NCI-H446 (cell line): Measurements from ENCODE around the gene ESYT1.

Experiments
- DNase-seq, 2 experiments: peaks; one replicate each; lab custom pipeline; 2025; lab: John Stamatoyannopoulos, UW

The ESYT1 gene

DNA sequence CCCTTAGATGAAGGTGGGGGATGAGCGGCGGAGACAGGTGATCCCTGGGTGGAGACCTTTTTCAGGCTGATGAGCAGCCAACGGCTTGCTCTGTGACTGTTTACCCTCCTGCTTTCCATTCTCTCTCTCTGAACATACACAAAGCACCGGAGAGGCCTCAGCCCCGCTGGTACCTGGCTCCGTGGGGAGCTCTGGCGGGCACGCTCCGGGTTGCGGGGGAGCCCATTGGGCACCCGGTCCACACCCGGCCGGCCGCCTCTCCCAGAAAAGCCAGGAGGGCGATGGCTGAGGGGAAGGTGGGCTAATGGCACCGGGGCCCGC lies 60.7 kb downstream of the ESYT1 start:
- DNase-seq = no peak

DNA sequence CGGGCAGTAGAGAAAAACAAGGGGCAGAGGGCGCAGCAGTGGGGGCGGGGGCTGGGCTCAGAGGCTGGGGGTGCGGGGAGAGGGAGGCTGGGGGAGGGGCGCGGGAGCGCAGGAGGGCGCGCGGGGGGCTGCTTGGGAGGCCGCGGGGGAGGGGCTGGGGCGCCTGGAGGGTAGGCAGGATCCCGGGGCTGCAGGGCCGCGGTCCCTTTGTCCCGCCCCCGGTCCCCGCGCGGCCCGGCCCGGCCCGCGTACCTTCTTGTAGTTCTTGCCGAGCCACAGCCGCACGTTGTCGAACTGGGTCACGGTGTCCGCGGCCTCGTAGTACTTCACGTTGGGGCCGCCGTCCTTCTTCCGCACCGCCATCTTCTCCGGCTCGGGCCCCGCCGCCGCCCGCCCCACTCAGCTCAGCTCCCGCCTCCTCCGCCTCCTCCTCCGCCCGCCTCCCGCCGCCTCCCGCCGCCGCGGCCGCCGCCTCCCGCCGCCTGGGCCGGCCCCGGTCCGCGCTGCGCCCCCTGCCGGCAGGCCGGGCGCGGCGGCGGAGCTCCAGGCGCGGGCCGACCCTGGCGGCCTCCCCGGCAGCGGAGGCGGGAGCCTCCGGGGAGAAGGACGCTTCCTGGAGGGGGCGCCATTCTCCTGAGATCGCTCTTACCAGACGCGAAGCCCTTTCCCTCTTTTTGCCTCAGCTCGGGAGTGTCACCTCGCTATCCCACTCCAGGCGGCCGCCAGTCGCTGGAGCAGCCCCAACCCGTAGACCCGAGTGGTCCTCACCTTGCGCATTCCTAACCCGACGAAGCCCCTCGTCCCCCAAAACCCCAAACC lies 61.2 kb downstream of the ESYT1 start, which contains the start of gene SMARCC2:
Gene SMARCC2 (minus strand): TSS at position 385 of the 819 bp plus-strand sequence. CDS start 22 bp downstream, at position 363.
- peak; percentile 49 to 88 for DNase-seq

DNA sequence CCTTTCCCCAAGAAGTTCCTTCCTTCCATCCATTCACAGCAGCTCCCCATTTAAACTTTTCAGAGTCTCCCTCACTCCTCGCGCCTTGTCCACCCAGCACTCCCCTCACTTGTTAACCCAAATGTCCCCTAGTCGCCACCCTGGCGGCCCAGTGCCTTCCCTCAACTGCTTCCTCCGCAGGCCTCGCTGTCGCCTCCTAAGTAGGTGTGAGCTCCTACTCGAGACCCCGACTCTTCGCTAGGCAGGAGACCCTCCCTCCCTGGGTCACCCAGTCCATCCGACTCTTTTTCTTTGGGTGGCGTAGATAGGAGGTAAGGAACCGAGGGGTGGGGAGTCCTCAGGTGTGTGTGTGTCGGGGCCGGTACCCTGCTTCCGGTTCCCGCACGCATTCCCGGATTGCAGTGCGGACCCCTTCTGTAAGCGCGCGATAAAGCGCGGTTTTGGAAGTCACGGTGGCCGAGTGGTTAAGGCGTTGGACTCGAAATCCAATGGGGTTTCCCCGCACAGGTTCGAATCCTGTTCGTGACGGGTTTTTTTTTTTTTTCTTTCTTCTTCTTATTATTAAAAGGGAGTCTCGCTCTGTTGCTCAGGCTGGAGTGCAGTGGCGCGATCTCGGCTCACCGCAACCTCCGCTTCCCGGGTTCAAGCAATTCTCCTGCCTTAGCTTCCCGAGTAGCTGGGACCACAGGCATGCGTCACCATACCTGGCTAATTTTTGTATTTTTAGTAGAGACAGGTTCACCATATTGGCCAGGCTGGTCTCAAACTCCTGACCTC lies 62.0 kb downstream of the ESYT1 start:
- peak; percentile 75 to 93 for DNase-seq

DNA sequence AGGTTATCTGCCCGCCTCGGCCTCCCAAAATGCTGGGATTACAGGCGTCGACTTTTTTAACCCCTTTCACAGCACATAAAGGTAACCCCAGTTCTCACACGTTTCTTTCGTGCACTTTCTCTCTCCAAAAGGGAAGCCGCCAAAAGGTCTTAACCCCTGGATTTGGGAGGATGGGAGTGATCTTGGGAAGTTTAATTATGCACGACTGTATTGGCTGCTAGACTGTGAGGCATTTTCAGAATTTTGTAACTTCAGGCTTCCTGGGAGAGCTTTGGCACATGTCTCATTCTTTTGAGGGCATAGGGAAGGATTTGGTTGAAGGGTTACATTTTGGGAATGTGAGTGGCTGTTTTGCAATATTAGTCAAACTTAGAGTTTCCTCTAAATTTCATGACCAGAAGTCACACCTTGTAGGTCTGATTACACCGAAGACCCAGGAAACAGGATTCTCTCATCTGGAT lies 62.7 kb downstream of the ESYT1 start:
- DNase-seq = no peak

DNA sequence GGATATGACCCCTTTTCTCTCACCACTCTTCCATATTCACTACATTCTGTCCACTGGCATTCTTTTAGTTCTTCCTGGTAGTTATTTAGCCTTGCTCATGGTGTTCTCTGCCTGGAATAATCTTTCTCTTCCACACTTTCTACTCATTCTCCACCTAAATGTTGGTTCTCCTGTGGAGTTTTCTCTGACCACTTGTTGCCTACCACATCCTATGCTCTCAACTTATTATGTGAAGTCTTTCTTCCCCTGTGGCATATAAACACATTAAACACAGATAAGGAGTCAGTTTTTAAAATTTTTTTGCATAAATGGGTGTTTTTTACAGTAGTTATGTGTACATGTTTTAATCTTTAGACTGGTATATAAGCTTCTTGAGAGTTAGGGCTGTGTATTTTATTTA lies 64.5 kb downstream of the ESYT1 start:
- no peak for DNase-seq

DNA sequence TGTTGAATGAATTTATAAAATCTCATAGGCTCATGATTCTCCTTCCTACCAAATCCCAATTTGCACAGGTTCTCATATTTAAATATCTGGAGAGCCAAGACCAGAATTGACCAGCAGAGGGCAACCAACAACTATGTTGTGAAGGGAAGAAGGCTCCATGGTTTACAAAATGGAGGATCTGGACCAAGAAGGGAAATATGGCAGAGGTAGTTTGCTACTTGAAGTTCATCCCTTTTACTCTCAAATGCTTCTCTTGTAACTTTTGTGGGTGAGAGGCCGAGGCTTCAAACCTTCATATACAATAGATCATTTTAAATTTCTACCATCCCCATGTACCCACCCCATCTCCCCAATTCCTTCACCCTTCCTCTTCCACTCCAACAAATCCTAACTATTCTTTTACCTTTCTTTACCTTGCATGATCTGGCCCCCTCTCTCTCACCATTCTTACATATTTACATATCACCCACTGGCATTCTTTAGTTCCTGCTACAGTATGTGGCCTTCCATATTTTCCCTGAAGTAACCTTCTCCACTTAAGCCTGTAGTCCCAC lies 65.0 kb downstream of the ESYT1 start:
- peak; percentile 78 to 90 for DNase-seq
